HG03045 (cell line): ENCODE measurements around the gene GPT2.
A peak's percentile ranks its signal among the peaks of the same experiment; 100 is the strongest.
"Not testable (repeated sequence)": the region's sequence is repeated elsewhere in the genome, so short reads cannot be mapped to it uniquely, and the experiment has no call there.

Experiments
- ATAC-seq: cut with Tn5 transposase; IDR thresholded peaks from one replicate; pipeline ENCODE4 v1.9.1; 2021; ENCODE audit warnings: mild to moderate bottlenecking, moderate library complexity; ENCODE audit not compliant: unreplicated experiment

The GPT2 gene

GRCh38 chr16:46862555-46863447, 21.4 kb upstream of the GPT2 start:
- no peak for ATAC-seq

- no peak for ATAC-seq
These were observed 17.9 kb upstream of the GPT2 start for GRCh38 chr16:46866286-46866685.

GRCh38 chr16:46867486-46867885, 16.7 kb upstream of the GPT2 start:
- not testable (repeated sequence) for ATAC-seq

GRCh38 chr16:46868891-46869290, 15.3 kb upstream of the GPT2 start:
- ATAC-seq = not testable (repeated sequence)

GRCh38 chr16:46871597-46871996, 12.6 kb upstream of the GPT2 start:
- ATAC-seq = no peak

- no peak for ATAC-seq
These were observed 11.0 kb upstream of the GPT2 start for GRCh38 chr16:46873201-46873600.

- no peak for ATAC-seq
These were observed 8.9 kb upstream of the GPT2 start for GRCh38 chr16:46875243-46875642.

- ATAC-seq = no peak
These were observed 1.7 kb upstream of the GPT2 start for GRCh38 chr16:46882304-46882939.

GRCh38 chr16:46882940-46883307, 1.2 kb upstream of the GPT2 start:
- ATAC-seq = no peak

GRCh38 chr16:46883353-46883689, 841 bp upstream of the GPT2 start:
- ATAC-seq = no peak

- ATAC-seq = peak; percentile 7
These were observed 541 bp downstream of the GPT2 start for GRCh38 chr16:46884513-46885293.

- ATAC-seq = no peak
These were observed 2.0 kb downstream of the GPT2 start for GRCh38 chr16:46885960-46886763.

GRCh38 chr16:46886764-46887523, 2.8 kb downstream of the GPT2 start:
- no peak for ATAC-seq

GRCh38 chr16:46887524-46887854, 3.3 kb downstream of the GPT2 start:
- ATAC-seq = no peak

GRCh38 chr16:46889245-46889941, 5.2 kb downstream of the GPT2 start:
- ATAC-seq = no peak

GRCh38 chr16:46889942-46890300, 5.8 kb downstream of the GPT2 start:
- no peak for ATAC-seq

GRCh38 chr16:46891910-46892309, 7.7 kb downstream of the GPT2 start:
- no peak for ATAC-seq

- ATAC-seq = no peak
These were observed 10.0 kb downstream of the GPT2 start for GRCh38 chr16:46894036-46894672.
